ENCODE results near the gene ERMAP.
A peak's percentile ranks its signal among the peaks of the same experiment; 100 is the strongest.

Gene ERMAP

GRCh38 chr1:42847111-42847595 is 30.2 kb downstream of the ERMAP start:
- H3K4me3 ChIP-seq (replicated peaks; ENCODE audit: low read depth, low read length): peak overlapping the region; percentile 68
- no peak for DNase-seq (ENCODE audit: extremely low read depth, low read depth)
- TF ChIP-seq CTCF (IDR thresholded peaks at IDR 0.05; ENCODE audit: low read depth, low read length, missing control alignments): no peak

DNA sequence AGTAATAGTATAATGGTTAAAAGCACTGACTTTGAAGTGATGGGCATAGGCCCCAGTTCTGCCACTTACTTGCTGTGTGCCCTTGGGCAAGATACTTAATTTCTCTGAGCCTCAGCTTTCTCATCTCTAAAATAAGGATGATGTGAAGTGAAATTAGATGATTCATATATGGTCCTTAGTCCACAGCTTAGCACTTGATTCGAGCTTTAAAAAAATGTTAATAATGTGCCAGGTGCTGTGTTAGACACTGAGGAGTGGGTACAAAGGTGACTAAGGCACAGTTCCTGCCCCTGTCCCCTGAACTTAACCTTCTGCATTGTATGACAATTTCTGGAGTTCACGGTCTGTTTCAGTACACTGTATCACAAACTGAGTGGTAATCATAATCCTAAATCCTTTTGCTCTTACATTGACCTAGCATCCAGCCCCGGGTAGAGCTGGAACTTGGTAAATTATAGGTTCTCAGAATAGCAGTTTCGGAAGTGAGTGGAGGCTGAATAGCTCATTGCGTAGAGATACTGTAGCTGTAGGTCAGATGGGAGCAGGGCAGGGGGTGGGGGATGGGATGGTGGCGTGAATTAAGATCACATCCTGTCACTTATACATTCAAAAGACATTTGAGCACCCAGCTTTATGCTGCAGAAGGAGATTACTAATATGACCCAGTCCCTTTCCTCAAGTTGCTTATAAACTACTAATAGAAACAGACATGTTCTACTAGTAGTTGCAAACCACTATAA is 31.0 kb downstream of the ERMAP start:
- TF ChIP-seq CTCF (IDR thresholded peaks at IDR 0.05; ENCODE audit: low read depth, low read length, missing control alignments): no peak
- H3K4me3 ChIP-seq (replicated peaks; ENCODE audit: low read depth, low read length): peak overlapping the region; percentile 68
- DNase-seq (ENCODE audit: extremely low read depth, low read depth): no peak

GRCh38 chr1:42848823-42849537 is 32.1 kb downstream of the ERMAP start:
- H3K4me3 ChIP-seq (replicated peaks; ENCODE audit: low read depth, low read length): no peak overlapping the region
- no peak for DNase-seq (ENCODE audit: extremely low read depth, low read depth)
- no peak for TF ChIP-seq CTCF (IDR thresholded peaks at IDR 0.05; ENCODE audit: low read depth, low read length, missing control alignments)

- no peak overlapping the region for H3K4me3 ChIP-seq (replicated peaks; ENCODE audit: low read depth, low read length)
- TF ChIP-seq CTCF (IDR thresholded peaks at IDR 0.05; ENCODE audit: low read depth, low read length, missing control alignments): no peak
- DNase-seq (ENCODE audit: extremely low read depth, low read depth): no peak
These were observed 33.0 kb downstream of the ERMAP start for GRCh38 chr1:42849944-42850343.

DNA sequence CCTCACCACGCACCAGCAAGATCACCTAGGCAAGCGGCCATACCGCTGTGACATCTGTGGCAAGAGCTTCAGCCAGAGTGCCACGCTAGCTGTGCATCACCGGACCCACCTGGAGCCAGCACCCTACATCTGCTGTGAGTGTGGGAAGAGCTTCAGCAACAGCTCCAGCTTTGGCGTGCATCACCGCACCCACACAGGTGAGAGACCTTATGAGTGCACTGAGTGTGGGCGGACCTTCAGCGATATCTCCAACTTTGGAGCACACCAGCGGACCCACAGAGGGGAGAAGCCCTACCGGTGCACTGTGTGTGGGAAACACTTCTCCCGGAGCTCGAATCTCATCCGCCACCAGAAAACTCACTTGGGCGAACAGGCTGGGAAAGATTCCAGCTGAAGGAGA is 34.5 kb downstream of the ERMAP start:
- no peak for DNase-seq (ENCODE audit: extremely low read depth, low read depth)
- no peak overlapping the region for H3K4me3 ChIP-seq (replicated peaks; ENCODE audit: low read depth, low read length)
- TF ChIP-seq CTCF (IDR thresholded peaks at IDR 0.05; ENCODE audit: low read depth, low read length, missing control alignments): no peak

GRCh38 chr1:42851960-42852607 is 35.2 kb downstream of the ERMAP start:
- H3K4me3 ChIP-seq (replicated peaks; ENCODE audit: low read depth, low read length): no peak overlapping the region
- TF ChIP-seq CTCF (IDR thresholded peaks at IDR 0.05; ENCODE audit: low read depth, low read length, missing control alignments): no peak
- DNase-seq (ENCODE audit: extremely low read depth, low read depth): no peak
